OCI-LY7 (cell line): ENCODE results near the gene PDPN. TPM values are rescaled to one million over a fixed set of nuclear protein-coding genes. Genes with fewer than 3 reads are reported as not detected.

ENCODE experiments used
- BruUV-seq: library from RNA; stranded (reverse); fragments of 400-500 nt; replicated peaks from 2 replicates; lab custom pipeline; 2021; lab: Mats Ljungman, UMichigan
- CTCF ChIA-PET: fragments of 300-600 bp; sonication (Branson Sonifier 250); formaldehyde crosslinking; loops from one replicate; lab custom pipeline; 2022; ENCODE audit warnings: antibody characterized with exemption; ENCODE audit not compliant: unreplicated experiment; lab: Charles Lee
- POLR2A ChIA-PET: fragments of 300-600 bp; sonication (Branson Sonifier 250); formaldehyde crosslinking; loops from one replicate; lab custom pipeline; 2022; ENCODE audit warnings: antibody characterized with exemption; lab: Charles Lee
- DNase-seq: peaks from one replicate; pipeline ENCODE4 v3.0.0-alpha.2; 2015; ENCODE audit warnings: low spot score
- H2AFZ ChIP-seq: fragments of 200-600 bp; sonication (generic), shearing (Covaris generic); 2 replicates; pipeline ENCODE4 v1.6.1; 2014; ENCODE audit warnings: mild to moderate bottlenecking, antibody characterized with exemption, low read length, moderate library complexity
- H3K27ac ChIP-seq: fragments of 200-600 bp; sonication (generic); 2 replicates; pipeline ENCODE4 v1.5.1; 2014; ENCODE audit warnings: mixed run types, low read depth, mild to moderate bottlenecking, moderate library complexity, low read length, inconsistent platforms; ENCODE audit not compliant: poor library complexity, severe bottlenecking
- H3K36me3 ChIP-seq: fragments of 200-600 bp; sonication (generic); 2 replicates; pipeline ENCODE4 v1.6.1; 2014; ENCODE audit warnings: mild to moderate bottlenecking, antibody characterized with exemption, low read length, moderate library complexity, mixed read lengths; ENCODE audit not compliant: insufficient read depth
- H3K4me1 ChIP-seq: fragments of 200-600 bp; sonication (generic); 2 replicates; pipeline ENCODE4 v1.5.1; 2014; ENCODE audit warnings: mild to moderate bottlenecking, low read length; ENCODE audit not compliant: insufficient read depth, poor library complexity, severe bottlenecking
- H3K4me2 ChIP-seq: fragments of 200-600 bp; sonication (generic); 2 replicates; pipeline ENCODE4 v1.6.1; 2014; ENCODE audit warnings: mild to moderate bottlenecking, low read length
- H3K4me3 ChIP-seq: fragments of 200-600 bp; sonication (generic); 2 replicates; pipeline ENCODE4 v1.5.1; 2014; ENCODE audit warnings: mild to moderate bottlenecking, low read depth, low read length; ENCODE audit not compliant: poor library complexity, severe bottlenecking
- H3K79me2 ChIP-seq: fragments of 200-600 bp; sonication (generic); 2 replicates; pipeline ENCODE4 v1.6.1; 2016; ENCODE audit warnings: low read depth, mild to moderate bottlenecking, low read length, moderate library complexity, mixed read lengths; ENCODE audit not compliant: insufficient read depth
- H3K9me2 ChIP-seq: fragments of 200-600 bp; sonication (generic); 2 replicates; pipeline ENCODE4 v1.6.1; 2016; ENCODE audit warnings: mild to moderate bottlenecking, low read length, mixed read lengths; ENCODE audit not compliant: insufficient read depth
- H3K9me3 ChIP-seq: fragments of 200-600 bp; sonication (generic); 2 replicates; pipeline ENCODE4 v1.6.1; 2014; ENCODE audit warnings: mild to moderate bottlenecking, mixed run types, low read length, mixed read lengths
- H4K20me1 ChIP-seq: fragments of 200-600 bp; sonication (generic); 2 replicates; pipeline ENCODE4 v1.6.1; 2014; ENCODE audit warnings: mild to moderate bottlenecking, antibody characterized with exemption, low read length, moderate library complexity, mixed read lengths; ENCODE audit not compliant: insufficient read depth
- EZH2phosphoT487 ChIP-seq: fragments of 200-600 bp; sonication (generic); IDR thresholded peaks from 2 replicates; pipeline ENCODE4 v1.6.1; 2018; ENCODE audit warnings: low read depth, borderline replicate concordance, mild to moderate bottlenecking, mixed run types, antibody characterized with exemption, low read length, moderate library complexity, mixed read lengths
- intact Hi-C: fragments of 100-400 bp; cut with micrococcal nuclease; formaldehyde crosslinking; loops from one replicate; pipeline ENCODE4 v1.10.0; 2022; ENCODE audit not compliant: unreplicated experiment
- total RNA-seq, 2 experiments: library from RNA; depleted of rRNA in 1 of 2; stranded (reverse); fragments of >200 nt in 1 of 2; shearing (Covaris generic) in 1 of 2; gene quantifications; 2 replicates each; pipeline ENCODE4 v1.2.3, GENCODE V29; 2014 to 2022
- TF ChIP-seq, protein P1 (sequence below): fragments of 200-600 bp; sonication (generic); conservative IDR thresholded peaks from 2 replicates; pipeline ENCODE4 v1.5.1; 2014; ENCODE audit warnings: mild to moderate bottlenecking, antibody characterized with exemption, low read length, moderate library complexity, mixed read lengths

Gene PDPN
- total RNA-seq, 2 experiments from 2014 or later: not detected

DNA sequence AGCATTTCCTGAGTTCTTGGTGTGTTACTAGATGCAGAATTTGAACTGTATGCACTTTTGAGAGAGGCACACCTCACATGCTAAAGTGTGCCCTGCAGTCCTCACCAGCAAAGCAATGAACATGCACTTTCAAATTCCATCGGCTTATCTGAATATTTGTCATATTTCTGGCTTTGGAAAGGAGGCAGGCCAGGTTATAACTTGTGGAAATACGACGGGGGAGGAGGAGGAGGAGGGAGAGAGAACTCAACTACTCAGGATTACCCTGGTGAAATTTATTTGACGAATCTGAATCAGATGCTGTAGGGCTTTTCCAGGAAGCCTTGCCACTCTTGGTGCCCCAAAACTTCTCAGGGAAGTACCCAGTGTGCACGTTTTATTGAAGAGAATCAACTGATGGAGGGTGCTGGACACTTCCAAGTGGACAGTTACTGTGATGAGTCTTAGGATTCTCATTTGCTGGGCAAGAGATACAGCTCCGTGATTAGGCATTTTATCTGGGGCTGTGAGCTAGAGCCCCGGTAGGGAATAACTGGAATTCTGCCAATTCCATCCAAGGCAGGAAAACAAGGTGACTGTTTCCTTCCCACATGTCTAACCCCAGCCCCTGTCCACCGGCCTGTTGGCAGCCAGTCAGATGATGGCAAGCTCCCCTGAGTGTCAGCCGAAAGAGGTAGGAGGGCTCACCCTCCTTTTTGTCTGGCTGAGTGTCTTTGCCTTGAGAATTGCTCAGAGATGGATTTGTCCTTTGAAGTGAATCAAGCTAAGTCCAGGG lies 3.8 kb downstream of the PDPN start:
- Histone ChIP-seq H2AFZ (no peak overlapping the region), H3K4me1 (no peaks in the 10 kb centered on the region), H3K9me3 (no peaks in the 10 kb centered on the region), H3K36me3 (no peaks in the 10 kb centered on the region), H3K79me2 (no peaks in the 10 kb centered on the region), H3K4me3 (no peak overlapping the region), H3K4me2 (no peak overlapping the region), H3K27ac (no peak overlapping the region), H3K9me2 (no peaks in the 10 kb centered on the region), H4K20me1 (no peaks in the 10 kb centered on the region)
- CTCF ChIA-PET: no interaction called here
- no peak for DNase-seq
- intact Hi-C loops: no loop called here
- POLR2A ChIA-PET: no interaction called here
- no peak for TF ChIP-seq EZH2phosphoT487
- TF ChIP-seq, protein P1, sequence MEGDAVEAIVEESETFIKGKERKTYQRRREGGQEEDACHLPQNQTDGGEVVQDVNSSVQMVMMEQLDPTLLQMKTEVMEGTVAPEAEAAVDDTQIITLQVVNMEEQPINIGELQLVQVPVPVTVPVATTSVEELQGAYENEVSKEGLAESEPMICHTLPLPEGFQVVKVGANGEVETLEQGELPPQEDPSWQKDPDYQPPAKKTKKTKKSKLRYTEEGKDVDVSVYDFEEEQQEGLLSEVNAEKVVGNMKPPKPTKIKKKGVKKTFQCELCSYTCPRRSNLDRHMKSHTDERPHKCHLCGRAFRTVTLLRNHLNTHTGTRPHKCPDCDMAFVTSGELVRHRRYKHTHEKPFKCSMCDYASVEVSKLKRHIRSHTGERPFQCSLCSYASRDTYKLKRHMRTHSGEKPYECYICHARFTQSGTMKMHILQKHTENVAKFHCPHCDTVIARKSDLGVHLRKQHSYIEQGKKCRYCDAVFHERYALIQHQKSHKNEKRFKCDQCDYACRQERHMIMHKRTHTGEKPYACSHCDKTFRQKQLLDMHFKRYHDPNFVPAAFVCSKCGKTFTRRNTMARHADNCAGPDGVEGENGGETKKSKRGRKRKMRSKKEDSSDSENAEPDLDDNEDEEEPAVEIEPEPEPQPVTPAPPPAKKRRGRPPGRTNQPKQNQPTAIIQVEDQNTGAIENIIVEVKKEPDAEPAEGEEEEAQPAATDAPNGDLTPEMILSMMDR: no peak
- BruUV-seq: no TSS peak

DNA sequence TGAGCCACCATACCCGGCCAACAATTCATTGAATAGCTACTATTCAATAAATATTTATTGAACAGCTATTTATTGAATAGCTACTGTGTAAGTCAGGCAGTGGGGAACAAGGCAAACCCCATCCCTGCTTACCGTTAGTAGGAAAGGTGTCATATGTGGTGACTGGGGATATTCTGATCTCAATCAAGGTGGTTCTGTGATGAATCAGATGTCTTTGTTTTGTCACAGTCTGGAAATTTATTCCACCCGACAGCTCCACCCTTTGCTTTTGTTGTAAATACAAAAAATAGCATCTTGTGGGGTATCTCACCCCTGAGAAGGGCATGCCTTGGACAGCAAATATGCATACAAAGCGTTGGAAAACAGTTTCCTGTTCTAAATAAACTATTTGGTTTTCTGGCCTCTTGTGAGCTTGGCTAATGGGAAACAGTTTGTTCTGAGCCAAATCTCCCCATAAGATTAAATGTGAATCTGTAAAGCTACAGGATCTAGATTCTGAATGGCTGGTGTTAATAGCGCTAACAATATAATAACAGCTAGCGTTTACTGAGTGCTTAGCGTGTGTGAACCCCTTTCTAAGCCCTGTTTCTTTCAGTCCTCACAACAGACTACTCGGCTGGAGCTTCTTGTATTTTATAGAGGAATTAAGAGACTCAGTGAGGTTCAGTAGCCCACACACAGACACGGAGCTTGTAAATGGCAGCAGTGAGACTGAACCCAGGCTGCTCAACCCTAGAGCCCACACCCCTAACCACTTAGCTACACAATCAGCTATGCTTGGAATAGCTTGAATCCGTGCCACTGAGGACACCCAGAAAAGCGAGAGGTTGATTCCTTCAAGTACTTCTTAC lies 5.5 kb downstream of the PDPN start:
- intact Hi-C loops: no loop called here
- DNase-seq: no peak
- H3K9me2 ChIP-seq: no peaks in the 10 kb centered on the region
- H3K4me3 ChIP-seq: no peak overlapping the region
- H3K9me3 ChIP-seq: no peaks in the 10 kb centered on the region
- H3K79me2 ChIP-seq: no peaks in the 10 kb centered on the region
- no peak for TF ChIP-seq EZH2phosphoT487
- no peak overlapping the region for H2AFZ ChIP-seq
- no peaks in the 10 kb centered on the region for H3K4me1 ChIP-seq
- no TSS peak for BruUV-seq
- H4K20me1 ChIP-seq: no peaks in the 10 kb centered on the region
- H3K36me3 ChIP-seq: no peaks in the 10 kb centered on the region
- ChIA-PET CTCF (no interaction called here), POLR2A (no interaction called here)
- H3K4me2 ChIP-seq: no peak overlapping the region
- H3K27ac ChIP-seq: no peak overlapping the region

DNA sequence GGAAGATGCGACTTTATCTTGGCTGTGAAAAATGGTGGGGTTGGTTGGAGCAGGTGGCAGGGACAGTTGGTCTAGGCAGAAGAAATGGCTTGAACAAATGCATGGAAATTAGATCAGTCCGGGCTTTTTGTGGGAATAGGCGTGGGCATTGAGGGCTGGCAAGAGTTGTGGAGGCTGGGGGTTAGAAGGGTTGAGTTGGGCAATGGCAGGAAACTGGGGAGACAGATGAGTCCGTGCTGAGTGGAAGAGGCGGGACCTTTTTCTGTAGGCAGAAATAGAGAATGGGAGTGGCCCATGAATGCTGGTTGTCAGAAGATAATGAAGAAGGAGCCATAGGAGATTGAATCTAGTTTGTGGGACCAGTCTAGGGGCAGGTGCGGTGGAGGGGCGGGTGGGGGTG lies 6.9 kb downstream of the PDPN start:
- no peak for TF ChIP-seq EZH2phosphoT487
- TF ChIP-seq, protein P1: no peak
- ChIA-PET CTCF (no interaction called here), POLR2A (no interaction called here)
- BruUV-seq: no TSS peak
- no peaks in the 10 kb centered on the region for H3K9me3 ChIP-seq
- no peaks in the 10 kb centered on the region for H3K36me3 ChIP-seq
- intact Hi-C loops: no loop called here
- H3K4me3 ChIP-seq: no peak overlapping the region
- H3K4me1 ChIP-seq: no peaks in the 10 kb centered on the region
- H3K4me2 ChIP-seq: no peak overlapping the region
- no peak for DNase-seq
- H2AFZ ChIP-seq: no peak overlapping the region
- H3K79me2 ChIP-seq: no peaks in the 10 kb centered on the region
- H3K27ac ChIP-seq: no peak overlapping the region
- no peaks in the 10 kb centered on the region for H3K9me2 ChIP-seq
- no peaks in the 10 kb centered on the region for H4K20me1 ChIP-seq
